ENCODE measurements around the gene DKK2.
A peak's percentile ranks its signal among the peaks of the same experiment; 100 is the strongest.

DKK2 gene

GRCh38 chr4:107035819-107036583 lies at the start of gene DKK2:
Gene DKK2 (minus strand): TSS chr4:107036313. CDS start chr4:107035591, 722 bp downstream.
- no peak for DNase-seq

GRCh38 chr4:107077192-107077591 lies 41.1 kb upstream of the DKK2 start:
- DNase-seq = no peak

GRCh38 chr4:107072836-107073736 lies 37.0 kb upstream of the DKK2 start:
- DNase-seq = no peak

- DNase-seq = no peak
Observed at GRCh38 chr4:107071108-107071507, 35.0 kb upstream of the DKK2 start.

GRCh38 chr4:107069049-107069448 lies 32.9 kb upstream of the DKK2 start:
- no peak for DNase-seq

GRCh38 chr4:107068116-107068515 lies 32.0 kb upstream of the DKK2 start:
- DNase-seq = no peak

- DNase-seq = no peak
Observed at GRCh38 chr4:107066621-107067020, 30.5 kb upstream of the DKK2 start.

GRCh38 chr4:107065201-107065600 lies 29.1 kb upstream of the DKK2 start:
- DNase-seq = no peak

- no peak for DNase-seq
Observed at GRCh38 chr4:107060388-107060787, 24.3 kb upstream of the DKK2 start.

GRCh38 chr4:107058828-107059227 lies 22.7 kb upstream of the DKK2 start:
- no peak for DNase-seq

GRCh38 chr4:107050525-107051135 lies 14.5 kb upstream of the DKK2 start:
- no peak for DNase-seq

- DNase-seq = no peak
Observed at GRCh38 chr4:107046261-107046660, 10.1 kb upstream of the DKK2 start.

GRCh38 chr4:107044170-107044569 lies 8.1 kb upstream of the DKK2 start:
- no peak for DNase-seq

- DNase-seq = no peak
Observed at GRCh38 chr4:107037199-107037584, 1.1 kb upstream of the DKK2 start.

- DNase-seq = no peak
Observed at GRCh38 chr4:107036584-107037198, 578 bp upstream of the DKK2 start.

GRCh38 chr4:107034996-107035818 lies 906 bp downstream of the DKK2 start:
- no peak for DNase-seq

- peak; percentile 64 for DNase-seq
Observed at GRCh38 chr4:107034091-107034995, 1.8 kb downstream of the DKK2 start.

- DNase-seq = no peak
Observed at GRCh38 chr4:107027379-107027778, 8.7 kb downstream of the DKK2 start.

GRCh38 chr4:107018344-107018735 lies 17.8 kb downstream of the DKK2 start:
- no peak for DNase-seq

GRCh38 chr4:107017443-107018343 lies 18.4 kb downstream of the DKK2 start:
- DNase-seq = no peak

All from COR-L47 (cell line).